Suppressor macrophage (primary cell): ENCODE measurements around the gene SPPL3.

Source experiments
- DNase-seq, 4 experiments: peaks; one replicate each; pipeline ENCODE4 v3.0.0-alpha.2; 2020 to 2022

SPPL3 gene

DNA sequence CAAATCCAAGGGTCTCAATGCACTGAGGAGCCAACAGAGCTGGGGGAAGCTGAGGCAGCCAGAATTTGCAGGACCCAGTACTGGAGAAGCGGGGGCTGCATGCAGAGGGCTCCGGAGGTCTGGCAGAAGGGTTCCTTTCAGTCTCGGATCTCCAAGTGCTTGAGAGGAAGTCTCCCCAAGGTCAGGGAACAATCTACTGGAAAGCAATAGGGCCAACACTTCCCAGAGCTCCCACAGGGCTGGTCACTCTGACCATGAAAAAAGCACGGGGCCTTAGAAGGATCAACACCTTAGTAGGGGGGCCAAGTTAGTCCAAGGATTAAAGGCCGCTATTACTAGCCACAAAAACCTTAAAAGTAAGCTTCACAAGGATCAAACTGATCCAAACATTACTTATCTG lies 31.7 kb downstream of the SPPL3 start:
- DNase-seq, result peak in 1 of 4 experiments; percentile 38

- DNase-seq, result no peak
Measured at GRCh38 chr12:120870415-120870814, 33.7 kb downstream of the SPPL3 start.

DNA sequence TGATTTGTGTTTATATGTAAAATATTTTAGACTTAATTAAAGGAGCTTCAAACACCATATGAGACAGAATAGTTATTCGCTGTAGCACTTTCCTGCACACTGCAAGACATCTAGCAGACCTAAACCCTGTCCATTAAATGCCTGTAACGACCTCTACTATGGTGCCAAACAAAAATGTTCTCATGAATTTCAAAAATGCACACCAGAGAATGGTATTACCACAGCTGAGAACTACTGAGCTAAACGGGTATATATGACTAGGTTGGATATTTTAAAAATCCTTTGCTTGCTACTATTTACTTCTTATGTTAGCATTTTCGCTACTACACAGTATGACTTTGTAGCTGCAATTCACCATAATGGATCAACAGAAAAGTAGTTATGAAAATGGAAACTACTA lies 34.8 kb downstream of the SPPL3 start:
- DNase-seq, result no peak

DNA sequence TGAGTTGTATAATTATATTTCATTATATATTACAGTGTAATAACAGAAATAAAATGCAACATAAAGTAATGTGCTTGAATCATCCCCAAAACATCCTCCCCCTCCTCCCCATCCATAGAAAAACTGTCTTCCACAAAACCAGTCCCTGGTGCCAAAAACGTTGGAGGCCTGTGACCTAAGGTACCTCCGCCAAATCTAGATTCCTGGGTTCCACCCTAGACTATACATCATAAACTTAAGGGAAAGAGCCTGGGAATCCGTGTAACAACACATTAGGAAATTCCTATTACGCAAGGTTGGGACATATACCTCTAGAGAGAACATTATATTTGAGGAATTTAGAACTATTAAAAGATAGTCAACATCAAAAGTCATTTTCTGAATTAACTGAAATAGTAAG lies 38.0 kb downstream of the SPPL3 start:
- no peak for DNase-seq

- peak in 1 of 4 experiments; percentile 9 for DNase-seq
Measured at GRCh38 chr12:120865098-120865497, 39.1 kb downstream of the SPPL3 start.

DNA sequence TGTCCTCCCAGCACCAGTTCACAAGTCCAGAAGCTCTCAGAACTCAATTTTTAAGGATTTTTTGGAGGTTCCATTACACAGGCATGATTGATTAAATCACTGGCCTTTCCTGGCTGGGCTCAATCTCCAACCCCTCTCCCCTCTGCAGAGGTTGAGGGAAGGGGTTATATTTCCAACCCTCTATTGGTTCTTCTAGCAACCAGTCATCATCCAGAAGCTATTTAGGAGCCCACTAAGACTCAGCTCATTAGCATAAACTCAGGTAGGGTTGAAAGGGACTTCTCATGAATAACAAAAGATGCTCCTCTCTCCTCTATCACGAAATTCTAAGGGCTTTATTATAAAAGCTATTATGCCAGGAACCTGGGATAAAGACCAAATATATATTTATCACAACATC lies 41.5 kb downstream of the SPPL3 start:
- DNase-seq, result no peak

DNA sequence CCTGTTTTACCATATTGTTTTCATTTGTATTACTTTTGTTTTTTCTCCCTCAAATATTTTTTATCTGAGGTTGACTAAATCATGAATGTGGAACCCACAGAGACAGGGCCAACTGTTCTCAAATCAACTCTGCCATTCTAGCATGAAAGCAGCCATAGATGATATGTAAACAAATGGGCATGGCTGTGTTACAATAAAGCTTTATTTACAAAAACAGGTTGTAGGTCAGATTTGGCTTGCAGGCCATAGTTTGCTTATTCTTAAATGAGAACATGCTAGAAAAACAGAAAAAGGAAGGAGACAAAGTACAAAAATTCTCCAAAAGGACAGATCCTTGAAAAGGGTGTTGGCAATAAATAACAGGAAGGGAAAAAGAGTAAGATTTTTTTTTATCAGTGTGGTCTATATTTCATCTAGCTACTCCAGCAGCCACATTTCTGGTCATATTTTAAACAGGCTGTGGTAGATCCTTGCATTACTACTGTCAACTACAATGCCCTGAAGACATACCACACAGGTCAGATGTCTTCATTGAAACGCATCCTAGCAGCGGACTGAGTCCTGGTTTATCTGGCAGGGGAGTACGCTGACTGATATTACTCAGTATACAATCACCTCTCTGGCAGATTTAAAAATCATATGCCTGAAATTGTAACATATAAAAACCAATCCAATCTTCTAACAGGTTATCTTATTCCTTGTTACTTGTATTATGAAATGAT lies 42.9 kb downstream of the SPPL3 start:
- no peak for DNase-seq

GRCh38 chr12:120858306-120859088 lies 45.7 kb downstream of the SPPL3 start:
- DNase-seq, result no peak

DNA sequence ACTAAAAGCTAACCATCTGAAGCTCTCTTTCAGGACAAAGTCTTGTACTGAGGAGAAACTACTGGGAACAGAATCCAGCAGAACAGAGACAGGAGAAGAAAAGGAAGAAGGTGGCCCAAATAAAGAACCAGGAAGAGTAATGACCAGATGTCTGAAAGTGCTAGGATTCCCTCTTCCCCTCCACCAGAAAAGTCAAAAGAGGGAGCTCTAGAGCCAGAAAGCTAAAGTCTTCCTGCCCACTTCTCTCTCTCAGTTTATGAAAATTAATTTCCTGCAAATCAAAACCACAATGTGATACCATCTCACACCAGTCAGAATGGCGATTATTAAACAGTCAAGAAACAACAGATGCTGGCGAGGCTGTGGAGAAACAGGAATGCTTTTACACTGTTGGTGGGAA lies 47.2 kb downstream of the SPPL3 start:
- peak; percentile 40 to 60 (median 52) for DNase-seq

- DNase-seq, result no peak
Measured at GRCh38 chr12:120855823-120856588, 48.2 kb downstream of the SPPL3 start.

DNA sequence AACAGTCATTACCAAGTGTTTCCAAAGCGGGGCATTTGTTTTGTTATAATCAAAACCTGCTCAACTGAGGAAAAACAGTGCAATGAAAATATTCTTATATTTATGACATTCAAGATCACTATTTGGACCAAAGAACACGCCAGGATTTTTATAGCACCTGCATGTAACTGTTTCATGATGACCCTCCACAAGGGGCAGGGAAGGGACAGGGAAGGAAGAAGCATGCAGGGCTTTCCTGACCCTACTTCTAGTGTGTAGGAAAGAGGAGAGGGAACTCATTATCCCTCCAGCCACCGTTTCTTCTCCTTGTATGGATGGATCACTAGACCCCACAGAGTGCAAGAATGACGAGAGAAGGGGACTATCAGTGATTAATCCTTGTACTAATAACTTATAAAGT lies 49.4 kb downstream of the SPPL3 start:
- no peak for DNase-seq

- DNase-seq, result peak in 1 of 4 experiments; percentile 42
Measured at GRCh38 chr12:120853188-120853587, 51.0 kb downstream of the SPPL3 start.

GRCh38 chr12:120851944-120852343 lies 52.2 kb downstream of the SPPL3 start:
- no peak for DNase-seq

DNA sequence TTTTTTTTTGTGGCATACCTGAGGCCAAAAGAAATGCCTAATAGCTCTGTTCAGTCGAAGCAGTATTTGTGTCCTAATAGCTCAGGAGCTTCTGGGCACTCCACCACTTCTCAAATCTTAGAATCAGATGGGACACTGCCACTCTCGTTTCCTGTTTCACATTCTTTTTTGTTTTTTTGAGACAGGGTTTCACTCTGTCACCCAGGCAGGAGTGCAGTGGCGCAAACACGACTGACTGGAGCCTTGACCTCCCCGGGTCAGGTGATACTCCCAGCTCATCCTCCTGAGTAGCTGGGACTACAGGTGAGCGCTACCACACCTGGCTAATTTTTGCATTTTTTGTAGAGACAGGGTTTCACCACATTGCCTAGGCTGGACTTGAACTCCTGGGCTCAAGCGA lies 52.7 kb downstream of the SPPL3 start:
- DNase-seq, result peak; percentile 38 to 59 (median 50)

DNA sequence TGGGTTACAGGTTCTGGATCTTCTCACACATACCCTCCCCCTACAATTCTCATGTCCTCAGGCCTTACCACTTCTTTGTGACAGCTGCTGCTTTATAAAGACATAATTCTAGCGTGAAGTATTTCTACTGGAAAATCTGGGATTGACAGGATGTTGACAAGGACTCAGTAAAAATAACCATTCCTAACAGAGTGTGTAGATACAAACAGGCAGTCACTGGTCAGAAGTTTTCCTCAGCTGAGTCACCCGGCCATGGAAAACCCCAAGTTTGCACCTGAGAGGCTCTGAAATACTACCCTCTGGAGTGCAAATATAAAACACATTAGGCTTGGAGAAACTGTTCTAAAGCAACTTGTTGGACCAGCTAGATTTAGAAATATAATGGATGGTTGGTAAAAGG lies 54.4 kb downstream of the SPPL3 start:
- no peak for DNase-seq

DNA sequence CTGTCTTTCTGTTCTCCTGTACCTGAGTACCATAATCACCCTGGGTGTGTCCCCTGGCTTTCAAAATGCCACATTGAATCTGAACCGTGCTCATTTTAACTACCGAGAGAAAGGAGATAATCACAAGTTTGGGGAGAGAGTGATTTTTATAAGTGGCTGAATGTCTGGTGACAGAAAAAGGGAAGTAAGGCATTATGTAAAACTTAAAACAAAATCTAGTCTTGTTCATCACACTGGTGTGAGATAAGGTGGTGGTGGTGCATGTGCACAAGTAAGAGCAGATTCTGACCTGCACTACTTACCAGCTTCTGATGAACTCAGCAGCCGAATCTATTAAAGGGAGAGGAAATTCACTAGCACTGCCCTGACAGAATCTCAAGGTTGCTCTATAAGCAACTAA lies 56.3 kb downstream of the SPPL3 start:
- DNase-seq, result peak in 2 of 4 experiments; percentile 55 to 59

DNA sequence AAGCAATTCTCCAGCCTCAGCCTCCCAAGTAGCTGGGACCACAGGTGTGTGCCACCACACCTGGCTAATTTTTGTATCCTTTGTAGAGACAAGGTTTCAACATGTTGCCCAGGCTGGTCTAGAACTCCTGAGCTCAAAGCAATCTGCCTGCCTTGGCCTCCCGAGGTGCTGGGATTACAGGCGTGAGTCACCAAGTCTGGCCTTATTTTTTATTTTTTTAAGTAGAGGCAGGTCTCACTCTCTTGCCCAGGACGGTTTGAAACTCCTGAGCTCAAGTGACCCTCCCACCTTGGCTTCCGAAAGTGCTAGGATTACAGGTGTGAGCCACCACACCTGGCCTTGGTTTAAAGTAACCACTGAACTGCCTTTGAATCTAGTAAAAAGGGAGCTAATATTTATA lies 56.8 kb downstream of the SPPL3 start:
- DNase-seq, result no peak

DNA sequence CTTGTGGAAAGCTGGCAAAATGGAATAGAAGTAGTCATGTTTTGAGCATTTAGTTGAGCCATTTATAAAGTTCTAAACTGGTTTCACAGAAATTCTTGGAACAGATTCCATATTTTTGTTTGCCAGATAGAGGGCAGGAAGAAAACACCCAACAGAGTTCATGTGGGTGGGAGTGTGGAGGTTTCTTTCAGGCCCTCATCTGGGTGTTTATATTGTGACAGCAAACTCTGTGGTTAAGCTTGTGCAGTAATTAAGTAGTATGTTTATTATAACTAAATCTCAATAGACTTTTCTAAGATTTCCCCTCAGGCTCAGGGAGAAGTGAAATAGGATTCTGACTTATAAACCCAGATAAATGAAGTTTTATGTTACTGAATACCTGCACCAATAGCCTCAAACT lies 57.4 kb downstream of the SPPL3 start:
- DNase-seq, result no peak

- DNase-seq, result no peak
Measured at GRCh38 chr12:120845696-120846095, 58.5 kb downstream of the SPPL3 start.

- no peak for DNase-seq
Measured at GRCh38 chr12:120844768-120845449, 59.2 kb downstream of the SPPL3 start.

- DNase-seq, result no peak
Measured at GRCh38 chr12:120844297-120844696, 59.9 kb downstream of the SPPL3 start.

DNA sequence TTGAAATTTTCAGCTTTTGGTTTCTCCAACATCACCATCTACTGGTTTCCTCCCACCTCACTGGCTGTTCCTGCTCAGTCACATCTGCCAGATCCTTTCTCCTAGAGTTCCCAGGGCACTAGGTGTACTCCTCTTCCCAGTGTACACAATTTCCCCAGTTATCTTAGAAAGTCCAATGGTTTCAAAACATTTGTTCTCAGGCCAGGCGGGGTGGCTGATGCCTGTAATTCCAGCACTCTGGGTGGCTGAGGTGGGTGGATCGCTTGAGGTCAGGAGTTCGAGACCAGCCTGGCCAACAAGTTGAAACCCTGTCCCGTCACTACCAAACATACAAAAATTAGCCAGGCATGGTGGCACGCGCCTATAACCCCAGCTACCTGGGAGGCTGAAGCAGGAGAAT lies 60.7 kb downstream of the SPPL3 start:
- no peak for DNase-seq

GRCh38 chr12:120842595-120842994 lies 61.6 kb downstream of the SPPL3 start:
- DNase-seq, result peak in 1 of 4 experiments; percentile 39
